Measurements from ENCODE around the gene IGFN1.

DNA sequence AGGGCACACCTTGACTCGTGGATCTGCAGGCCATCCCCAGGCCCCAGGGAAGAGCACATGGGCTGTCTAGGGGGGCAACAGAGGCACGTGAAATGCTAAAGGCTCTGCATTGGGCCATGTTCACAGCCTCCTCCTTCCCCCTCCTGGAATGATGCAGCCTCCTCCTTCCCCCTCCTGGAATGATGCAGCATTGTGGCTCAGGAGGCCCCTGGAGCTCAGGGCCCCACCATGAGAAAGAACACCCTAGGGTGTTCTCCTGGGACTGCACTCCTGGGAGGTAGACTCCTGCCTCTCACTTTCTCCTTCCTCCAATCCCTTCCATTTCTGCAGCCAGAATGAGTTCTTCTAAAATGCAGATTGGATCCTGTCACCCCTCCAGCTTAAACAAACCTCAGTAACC lies 1.5 kb upstream of the IGFN1 start:
- TF ChIP-seq, protein P1, sequence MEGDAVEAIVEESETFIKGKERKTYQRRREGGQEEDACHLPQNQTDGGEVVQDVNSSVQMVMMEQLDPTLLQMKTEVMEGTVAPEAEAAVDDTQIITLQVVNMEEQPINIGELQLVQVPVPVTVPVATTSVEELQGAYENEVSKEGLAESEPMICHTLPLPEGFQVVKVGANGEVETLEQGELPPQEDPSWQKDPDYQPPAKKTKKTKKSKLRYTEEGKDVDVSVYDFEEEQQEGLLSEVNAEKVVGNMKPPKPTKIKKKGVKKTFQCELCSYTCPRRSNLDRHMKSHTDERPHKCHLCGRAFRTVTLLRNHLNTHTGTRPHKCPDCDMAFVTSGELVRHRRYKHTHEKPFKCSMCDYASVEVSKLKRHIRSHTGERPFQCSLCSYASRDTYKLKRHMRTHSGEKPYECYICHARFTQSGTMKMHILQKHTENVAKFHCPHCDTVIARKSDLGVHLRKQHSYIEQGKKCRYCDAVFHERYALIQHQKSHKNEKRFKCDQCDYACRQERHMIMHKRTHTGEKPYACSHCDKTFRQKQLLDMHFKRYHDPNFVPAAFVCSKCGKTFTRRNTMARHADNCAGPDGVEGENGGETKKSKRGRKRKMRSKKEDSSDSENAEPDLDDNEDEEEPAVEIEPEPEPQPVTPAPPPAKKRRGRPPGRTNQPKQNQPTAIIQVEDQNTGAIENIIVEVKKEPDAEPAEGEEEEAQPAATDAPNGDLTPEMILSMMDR (conservative IDR thresholded peaks at IDR 0.05; ENCODE audit: low read depth in 2 of 2), result no peak
- TF ChIP-seq, protein P2, sequence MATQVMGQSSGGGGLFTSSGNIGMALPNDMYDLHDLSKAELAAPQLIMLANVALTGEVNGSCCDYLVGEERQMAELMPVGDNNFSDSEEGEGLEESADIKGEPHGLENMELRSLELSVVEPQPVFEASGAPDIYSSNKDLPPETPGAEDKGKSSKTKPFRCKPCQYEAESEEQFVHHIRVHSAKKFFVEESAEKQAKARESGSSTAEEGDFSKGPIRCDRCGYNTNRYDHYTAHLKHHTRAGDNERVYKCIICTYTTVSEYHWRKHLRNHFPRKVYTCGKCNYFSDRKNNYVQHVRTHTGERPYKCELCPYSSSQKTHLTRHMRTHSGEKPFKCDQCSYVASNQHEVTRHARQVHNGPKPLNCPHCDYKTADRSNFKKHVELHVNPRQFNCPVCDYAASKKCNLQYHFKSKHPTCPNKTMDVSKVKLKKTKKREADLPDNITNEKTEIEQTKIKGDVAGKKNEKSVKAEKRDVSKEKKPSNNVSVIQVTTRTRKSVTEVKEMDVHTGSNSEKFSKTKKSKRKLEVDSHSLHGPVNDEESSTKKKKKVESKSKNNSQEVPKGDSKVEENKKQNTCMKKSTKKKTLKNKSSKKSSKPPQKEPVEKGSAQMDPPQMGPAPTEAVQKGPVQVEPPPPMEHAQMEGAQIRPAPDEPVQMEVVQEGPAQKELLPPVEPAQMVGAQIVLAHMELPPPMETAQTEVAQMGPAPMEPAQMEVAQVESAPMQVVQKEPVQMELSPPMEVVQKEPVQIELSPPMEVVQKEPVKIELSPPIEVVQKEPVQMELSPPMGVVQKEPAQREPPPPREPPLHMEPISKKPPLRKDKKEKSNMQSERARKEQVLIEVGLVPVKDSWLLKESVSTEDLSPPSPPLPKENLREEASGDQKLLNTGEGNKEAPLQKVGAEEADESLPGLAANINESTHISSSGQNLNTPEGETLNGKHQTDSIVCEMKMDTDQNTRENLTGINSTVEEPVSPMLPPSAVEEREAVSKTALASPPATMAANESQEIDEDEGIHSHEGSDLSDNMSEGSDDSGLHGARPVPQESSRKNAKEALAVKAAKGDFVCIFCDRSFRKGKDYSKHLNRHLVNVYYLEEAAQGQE (IDR thresholded peaks at IDR 0.05; ENCODE audit: unreplicated experiment), result no peak
- no peak for TF ChIP-seq EZH2phosphoT487 (IDR thresholded peaks at IDR 0.05; ENCODE audit: unreplicated experiment)
- TF ChIP-seq POLR2AphosphoS5 (IDR thresholded peaks at IDR 0.05; ENCODE audit: low read depth), result no peak
- TF ChIP-seq JUNB (IDR thresholded peaks at IDR 0.05; ENCODE audit: unreplicated experiment), result no peak
- TF ChIP-seq EZH2 (IDR thresholded peaks at IDR 0.05; ENCODE audit: low read depth, unreplicated experiment), result no peak
- TF ChIP-seq, protein P3, sequence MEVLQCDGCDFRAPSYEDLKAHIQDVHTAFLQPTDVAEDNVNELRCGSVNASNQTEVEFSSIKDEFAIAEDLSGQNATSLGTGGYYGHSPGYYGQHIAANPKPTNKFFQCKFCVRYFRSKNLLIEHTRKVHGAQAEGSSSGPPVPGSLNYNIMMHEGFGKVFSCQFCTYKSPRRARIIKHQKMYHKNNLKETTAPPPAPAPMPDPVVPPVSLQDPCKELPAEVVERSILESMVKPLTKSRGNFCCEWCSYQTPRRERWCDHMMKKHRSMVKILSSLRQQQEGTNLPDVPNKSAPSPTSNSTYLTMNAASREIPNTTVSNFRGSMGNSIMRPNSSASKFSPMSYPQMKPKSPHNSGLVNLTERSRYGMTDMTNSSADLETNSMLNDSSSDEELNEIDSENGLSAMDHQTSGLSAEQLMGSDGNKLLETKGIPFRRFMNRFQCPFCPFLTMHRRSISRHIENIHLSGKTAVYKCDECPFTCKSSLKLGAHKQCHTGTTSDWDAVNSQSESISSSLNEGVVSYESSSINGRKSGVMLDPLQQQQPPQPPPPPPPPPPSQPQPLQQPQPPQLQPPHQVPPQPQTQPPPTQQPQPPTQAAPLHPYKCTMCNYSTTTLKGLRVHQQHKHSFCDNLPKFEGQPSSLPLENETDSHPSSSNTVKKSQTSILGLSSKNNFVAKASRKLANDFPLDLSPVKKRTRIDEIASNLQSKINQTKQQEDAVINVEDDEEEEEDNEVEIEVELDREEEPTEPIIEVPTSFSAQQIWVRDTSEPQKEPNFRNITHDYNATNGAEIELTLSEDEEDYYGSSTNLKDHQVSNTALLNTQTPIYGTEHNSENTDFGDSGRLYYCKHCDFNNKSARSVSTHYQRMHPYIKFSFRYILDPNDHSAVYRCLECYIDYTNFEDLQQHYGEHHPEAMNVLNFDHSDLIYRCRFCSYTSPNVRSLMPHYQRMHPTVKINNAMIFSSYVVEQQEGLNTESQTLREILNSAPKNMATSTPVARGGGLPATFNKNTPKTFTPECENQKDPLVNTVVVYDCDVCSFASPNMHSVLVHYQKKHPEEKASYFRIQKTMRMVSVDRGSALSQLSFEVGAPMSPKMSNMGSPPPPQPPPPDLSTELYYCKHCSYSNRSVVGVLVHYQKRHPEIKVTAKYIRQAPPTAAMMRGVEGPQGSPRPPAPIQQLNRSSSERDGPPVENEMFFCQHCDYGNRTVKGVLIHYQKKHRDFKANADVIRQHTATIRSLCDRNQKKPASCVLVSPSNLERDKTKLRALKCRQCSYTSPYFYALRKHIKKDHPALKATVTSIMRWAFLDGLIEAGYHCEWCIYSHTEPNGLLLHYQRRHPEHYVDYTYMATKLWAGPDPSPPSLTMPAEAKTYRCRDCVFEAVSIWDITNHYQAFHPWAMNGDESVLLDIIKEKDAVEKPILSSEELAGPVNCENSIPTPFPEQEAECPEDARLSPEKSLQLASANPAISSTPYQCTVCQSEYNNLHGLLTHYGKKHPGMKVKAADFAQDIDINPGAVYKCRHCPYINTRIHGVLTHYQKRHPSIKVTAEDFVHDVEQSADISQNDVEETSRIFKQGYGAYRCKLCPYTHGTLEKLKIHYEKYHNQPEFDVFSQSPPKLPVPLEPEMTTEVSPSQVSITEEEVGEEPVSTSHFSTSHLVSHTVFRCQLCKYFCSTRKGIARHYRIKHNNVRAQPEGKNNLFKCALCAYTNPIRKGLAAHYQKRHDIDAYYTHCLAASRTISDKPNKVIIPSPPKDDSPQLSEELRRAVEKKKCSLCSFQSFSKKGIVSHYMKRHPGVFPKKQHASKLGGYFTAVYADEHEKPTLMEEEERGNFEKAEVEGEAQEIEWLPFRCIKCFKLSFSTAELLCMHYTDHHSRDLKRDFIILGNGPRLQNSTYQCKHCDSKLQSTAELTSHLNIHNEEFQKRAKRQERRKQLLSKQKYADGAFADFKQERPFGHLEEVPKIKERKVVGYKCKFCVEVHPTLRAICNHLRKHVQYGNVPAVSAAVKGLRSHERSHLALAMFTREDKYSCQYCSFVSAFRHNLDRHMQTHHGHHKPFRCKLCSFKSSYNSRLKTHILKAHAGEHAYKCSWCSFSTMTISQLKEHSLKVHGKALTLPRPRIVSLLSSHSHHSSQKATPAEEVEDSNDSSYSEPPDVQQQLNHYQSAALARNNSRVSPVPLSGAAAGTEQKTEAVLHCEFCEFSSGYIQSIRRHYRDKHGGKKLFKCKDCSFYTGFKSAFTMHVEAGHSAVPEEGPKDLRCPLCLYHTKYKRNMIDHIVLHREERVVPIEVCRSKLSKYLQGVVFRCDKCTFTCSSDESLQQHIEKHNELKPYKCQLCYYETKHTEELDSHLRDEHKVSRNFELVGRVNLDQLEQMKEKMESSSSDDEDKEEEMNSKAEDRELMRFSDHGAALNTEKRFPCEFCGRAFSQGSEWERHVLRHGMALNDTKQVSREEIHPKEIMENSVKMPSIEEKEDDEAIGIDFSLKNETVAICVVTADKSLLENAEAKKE (CRISPR knock-in tag; IDR thresholded peaks at IDR 0.05), result no peak
- TF ChIP-seq CREB1 (CRISPR knock-in tag; IDR thresholded peaks at IDR 0.05; ENCODE audit: low read depth), result no peak
- TF ChIP-seq, protein P4, sequence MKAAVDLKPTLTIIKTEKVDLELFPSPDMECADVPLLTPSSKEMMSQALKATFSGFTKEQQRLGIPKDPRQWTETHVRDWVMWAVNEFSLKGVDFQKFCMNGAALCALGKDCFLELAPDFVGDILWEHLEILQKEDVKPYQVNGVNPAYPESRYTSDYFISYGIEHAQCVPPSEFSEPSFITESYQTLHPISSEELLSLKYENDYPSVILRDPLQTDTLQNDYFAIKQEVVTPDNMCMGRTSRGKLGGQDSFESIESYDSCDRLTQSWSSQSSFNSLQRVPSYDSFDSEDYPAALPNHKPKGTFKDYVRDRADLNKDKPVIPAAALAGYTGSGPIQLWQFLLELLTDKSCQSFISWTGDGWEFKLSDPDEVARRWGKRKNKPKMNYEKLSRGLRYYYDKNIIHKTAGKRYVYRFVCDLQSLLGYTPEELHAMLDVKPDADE (IDR thresholded peaks at IDR 0.05), result no peak
